HEK293 (cell line): Measurements from ENCODE around the gene APCDD1L.

Experiments
- CTCF ChIA-PET: fragments of 350-600 bp; formaldehyde crosslinking; extraction: SDS; loops from one replicate; lab custom pipeline; 2021; ENCODE audit warnings: antibody characterized with exemption; lab: Yijun Ruan, JAX
- POLR2A ChIA-PET: fragments of 300-600 bp; formaldehyde crosslinking; extraction: SDS; loops from one replicate; lab custom pipeline; 2020; ENCODE audit warnings: antibody characterized with exemption, inconsistent platforms; lab: Yijun Ruan, JAX
- H3K27ac ChIP-seq: fragments of 200-500 bp; sonication (Bioruptor generic); 2 replicates; pipeline ENCODE4 v1.5.1; 2014; ENCODE audit warnings: low read depth, low read length, control low read depth, inconsistent platforms; ENCODE audit errors: extremely low read depth
- H3K36me3 ChIP-seq, 2 experiments: fragments of 200-500 bp in 1 of 2; sonication (Bioruptor generic) in 1 of 2; 1 replicate in 1 of 2; 2 replicates in 1 of 2; pipeline ENCODE4 v1.5.1; 2014 to 2017; ENCODE audit warnings: inconsistent platforms in 2 of 2, low read length in 2 of 2; ENCODE audit not compliant: control insufficient read depth in 2 of 2, insufficient read depth in 1 of 2
- H3K4me1 ChIP-seq: fragments of 200-500 bp; sonication (Bioruptor generic); 2 replicates; pipeline ENCODE4 v1.5.1; 2014; ENCODE audit warnings: mild to moderate bottlenecking, low read length, inconsistent platforms; ENCODE audit not compliant: control insufficient read depth, insufficient read depth
- H3K4me3 ChIP-seq: 2 replicates; pipeline ENCODE4 v1.5.1; 2011; ENCODE audit warnings: low read depth, mild to moderate bottlenecking, control low read depth, low read length, moderate library complexity
- H3K9me3 ChIP-seq: fragments of 200-500 bp; sonication (Bioruptor generic); 2 replicates; pipeline ENCODE4 v1.5.1; 2014; ENCODE audit warnings: low read depth, low read length, inconsistent platforms; ENCODE audit not compliant: control insufficient read depth, insufficient read depth
- PRDM1 ChIP-seq: fragments of 450-650 bp; formaldehyde crosslinking; IDR thresholded peaks from 2 replicates; pipeline ENCODE4; 2016; ENCODE audit warnings: missing biosample characterization, missing genetic modification characterization
- SP7 ChIP-seq: fragments of 450-650 bp; formaldehyde crosslinking; IDR thresholded peaks from 2 replicates; pipeline ENCODE4 v1.5.1; 2016; ENCODE audit warnings: missing biosample characterization, missing genetic modification characterization
- ZNF114 ChIP-seq: fragments of 450-650 bp; formaldehyde crosslinking; IDR thresholded peaks from 2 replicates; pipeline ENCODE4 v1.5.0; 2017; ENCODE audit warnings: missing biosample characterization, missing genetic modification characterization
- ZNF18 ChIP-seq: fragments of 450-650 bp; formaldehyde crosslinking; IDR thresholded peaks from 2 replicates; pipeline ENCODE4 v1.5.1; 2016; ENCODE audit warnings: missing biosample characterization, missing genetic modification characterization
- ZNF223 ChIP-seq: fragments of 450-650 bp; formaldehyde crosslinking; IDR thresholded peaks from 2 replicates; pipeline ENCODE4 v1.5.1; 2016; ENCODE audit warnings: missing biosample characterization, missing genetic modification characterization
- ZNF239 ChIP-seq: fragments of 450-650 bp; formaldehyde crosslinking; IDR thresholded peaks from 2 replicates; pipeline ENCODE4 v1.5.1; 2016; ENCODE audit warnings: missing biosample characterization, missing genetic modification characterization
- ZNF280C ChIP-seq: fragments of 450-650 bp; formaldehyde crosslinking; IDR thresholded peaks from 2 replicates; pipeline ENCODE4 v1.5.1; 2016; ENCODE audit warnings: missing biosample characterization, missing genetic modification characterization
- ZNF48 ChIP-seq: fragments of 450-650 bp; formaldehyde crosslinking; IDR thresholded peaks from 2 replicates; pipeline ENCODE4 v1.5.1; 2016; ENCODE audit warnings: missing biosample characterization, missing genetic modification characterization
- ZNF558 ChIP-seq: fragments of 450-650 bp; formaldehyde crosslinking; IDR thresholded peaks from 2 replicates; pipeline ENCODE4 v1.5.1; 2016; ENCODE audit warnings: missing biosample characterization, missing genetic modification characterization
- ZNF654 ChIP-seq: fragments of 450-650 bp; formaldehyde crosslinking; IDR thresholded peaks from 2 replicates; pipeline ENCODE4 v1.5.1; 2016; ENCODE audit warnings: low read depth, missing biosample characterization, missing genetic modification characterization
- ZNF701 ChIP-seq: fragments of 450-650 bp; formaldehyde crosslinking; IDR thresholded peaks from 2 replicates; pipeline ENCODE4 v1.5.1; 2016; ENCODE audit warnings: missing biosample characterization, missing genetic modification characterization
- ZNF707 ChIP-seq: fragments of 450-650 bp; formaldehyde crosslinking; IDR thresholded peaks from 2 replicates; pipeline ENCODE4 v1.5.1; 2016; ENCODE audit warnings: missing biosample characterization, missing genetic modification characterization
- ZSCAN30 ChIP-seq: fragments of 450-650 bp; IDR thresholded peaks from 2 replicates; pipeline ENCODE4 v1.5.1; 2018; ENCODE audit warnings: missing biosample characterization, mild to moderate bottlenecking, missing genetic modification characterization, moderate library complexity
- TF ChIP-seq, protein P1 (sequence below): fragments of 450-650 bp; formaldehyde crosslinking; IDR thresholded peaks from 2 replicates; pipeline ENCODE4 v1.5.1; 2016; ENCODE audit warnings: missing biosample characterization, missing genetic modification characterization
- TF ChIP-seq, protein P2 (sequence below): fragments of 450-650 bp; formaldehyde crosslinking; IDR thresholded peaks from 2 replicates; pipeline ENCODE4 v1.5.1; 2016; ENCODE audit warnings: missing biosample characterization, missing genetic modification characterization

The APCDD1L gene

GRCh38 chr20:58447511-58448391 lies 67.4 kb downstream of the APCDD1L start:
- POLR2A ChIA-PET = no interaction called here
- Histone ChIP-seq H3K9me3 (no peaks in the 10 kb centered on the region), H3K27ac (no peak overlapping the region), H3K36me3 (peaks cover 0 to 80% of the 10 kb centered on the region in 2 experiments; a peak in 2 of 3 replicates), H3K4me3 (no peak overlapping the region), H3K4me1 (no peaks in the 10 kb centered on the region)
- CTCF ChIA-PET = interaction anchor here (0.6 to 2.9 kb wide), 19 partner anchors 11 to 228 kb away, joined by 3 to 29 read pairs (median 3); partner anchors contain the start of gene STX16
- TF ChIP-seq, protein P1, sequence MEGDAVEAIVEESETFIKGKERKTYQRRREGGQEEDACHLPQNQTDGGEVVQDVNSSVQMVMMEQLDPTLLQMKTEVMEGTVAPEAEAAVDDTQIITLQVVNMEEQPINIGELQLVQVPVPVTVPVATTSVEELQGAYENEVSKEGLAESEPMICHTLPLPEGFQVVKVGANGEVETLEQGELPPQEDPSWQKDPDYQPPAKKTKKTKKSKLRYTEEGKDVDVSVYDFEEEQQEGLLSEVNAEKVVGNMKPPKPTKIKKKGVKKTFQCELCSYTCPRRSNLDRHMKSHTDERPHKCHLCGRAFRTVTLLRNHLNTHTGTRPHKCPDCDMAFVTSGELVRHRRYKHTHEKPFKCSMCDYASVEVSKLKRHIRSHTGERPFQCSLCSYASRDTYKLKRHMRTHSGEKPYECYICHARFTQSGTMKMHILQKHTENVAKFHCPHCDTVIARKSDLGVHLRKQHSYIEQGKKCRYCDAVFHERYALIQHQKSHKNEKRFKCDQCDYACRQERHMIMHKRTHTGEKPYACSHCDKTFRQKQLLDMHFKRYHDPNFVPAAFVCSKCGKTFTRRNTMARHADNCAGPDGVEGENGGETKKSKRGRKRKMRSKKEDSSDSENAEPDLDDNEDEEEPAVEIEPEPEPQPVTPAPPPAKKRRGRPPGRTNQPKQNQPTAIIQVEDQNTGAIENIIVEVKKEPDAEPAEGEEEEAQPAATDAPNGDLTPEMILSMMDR (tag by site-specific recombination) = peak; percentile 18; the same call in 1 of the 2 replicates
- TF ChIP-seq ZNF18 (tag by site-specific recombination) = no peak
- no peak for TF ChIP-seq ZSCAN30
- TF ChIP-seq, protein P2, sequence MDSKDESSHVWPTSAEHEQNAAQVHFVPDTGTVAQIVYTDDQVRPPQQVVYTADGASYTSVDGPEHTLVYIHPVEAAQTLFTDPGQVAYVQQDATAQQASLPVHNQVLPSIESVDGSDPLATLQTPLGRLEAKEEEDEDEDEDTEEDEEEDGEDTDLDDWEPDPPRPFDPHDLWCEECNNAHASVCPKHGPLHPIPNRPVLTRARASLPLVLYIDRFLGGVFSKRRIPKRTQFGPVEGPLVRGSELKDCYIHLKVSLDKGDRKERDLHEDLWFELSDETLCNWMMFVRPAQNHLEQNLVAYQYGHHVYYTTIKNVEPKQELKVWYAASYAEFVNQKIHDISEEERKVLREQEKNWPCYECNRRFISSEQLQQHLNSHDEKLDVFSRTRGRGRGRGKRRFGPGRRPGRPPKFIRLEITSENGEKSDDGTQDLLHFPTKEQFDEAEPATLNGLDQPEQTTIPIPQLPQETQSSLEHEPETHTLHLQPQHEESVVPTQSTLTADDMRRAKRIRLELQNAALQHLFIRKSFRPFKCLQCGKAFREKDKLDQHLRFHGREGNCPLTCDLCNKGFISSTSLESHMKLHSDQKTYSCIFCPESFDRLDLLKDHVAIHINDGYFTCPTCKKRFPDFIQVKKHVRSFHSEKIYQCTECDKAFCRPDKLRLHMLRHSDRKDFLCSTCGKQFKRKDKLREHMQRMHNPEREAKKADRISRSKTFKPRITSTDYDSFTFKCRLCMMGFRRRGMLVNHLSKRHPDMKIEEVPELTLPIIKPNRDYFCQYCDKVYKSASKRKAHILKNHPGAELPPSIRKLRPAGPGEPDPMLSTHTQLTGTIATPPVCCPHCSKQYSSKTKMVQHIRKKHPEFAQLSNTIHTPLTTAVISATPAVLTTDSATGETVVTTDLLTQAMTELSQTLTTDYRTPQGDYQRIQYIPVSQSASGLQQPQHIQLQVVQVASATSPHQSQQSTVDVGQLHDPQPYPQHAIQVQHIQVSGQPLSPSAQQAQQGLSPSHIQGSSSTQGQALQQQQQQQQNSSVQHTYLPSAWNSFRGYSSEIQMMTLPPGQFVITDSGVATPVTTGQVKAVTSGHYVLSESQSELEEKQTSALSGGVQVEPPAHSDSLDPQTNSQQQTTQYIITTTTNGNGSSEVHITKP = no peak
- TF ChIP-seq ZNF223 (tag by site-specific recombination) = no peak
- TF ChIP-seq ZNF114 (tag by site-specific recombination) = no peak
- TF ChIP-seq ZNF558 (tag by site-specific recombination) = no peak
- TF ChIP-seq ZNF48 (tag by site-specific recombination) = no peak
- no peak for TF ChIP-seq ZNF701 (tag by site-specific recombination)
- TF ChIP-seq ZNF654 = peak; percentile 60
- TF ChIP-seq SP7 (tag by site-specific recombination) = no peak

DNA sequence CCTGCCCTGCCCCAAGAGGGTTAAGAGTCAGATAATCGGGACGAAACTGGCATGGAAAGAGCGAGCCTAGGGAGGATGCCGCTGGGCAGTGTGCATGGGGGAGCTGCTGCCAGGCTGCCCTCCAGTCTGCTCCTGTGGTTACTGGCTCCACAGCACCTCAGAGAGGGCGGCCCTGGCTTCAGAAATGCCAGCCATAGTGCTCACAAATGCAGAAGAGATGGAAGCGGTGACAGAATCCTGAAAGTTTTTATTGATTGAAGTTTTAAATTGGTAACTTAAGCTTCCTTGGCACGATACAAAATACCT lies 68.3 kb downstream of the APCDD1L start:
- Histone ChIP-seq H3K27ac (no peak overlapping the region), H3K4me3 (no peak overlapping the region), H3K9me3 (no peaks in the 10 kb centered on the region), H3K36me3 (peaks cover 0 to 82% of the 10 kb centered on the region in 2 experiments; a peak in 2 of 3 replicates), H3K4me1 (no peaks in the 10 kb centered on the region)
- ChIA-PET POLR2A (no interaction called here), CTCF (interaction anchor here (0.7 to 2.9 kb wide), 9 partner anchors 11 to 211 kb away, joined by 3 to 29 read pairs (median 3); no protein-coding TSS in a partner anchor)
- no peak for TF ChIP-seq ZNF223 (tag by site-specific recombination)
- no peak for TF ChIP-seq PRDM1
- TF ChIP-seq ZNF280C (tag by site-specific recombination) = no peak
- no peak for TF ChIP-seq ZNF239
- no peak for TF ChIP-seq ZNF114 (tag by site-specific recombination)
- no peak for TF ChIP-seq ZNF654
- TF ChIP-seq ZNF707 (tag by site-specific recombination) = no peak
